Nucleus accumbens (tissue), 56 donors: ENCODE results near the gene GNAS-AS1.

Experiments used
- DNase-seq, 56 donors: peaks; one replicate each; lab custom pipeline; 2025; lab: John Stamatoyannopoulos, UW

GNAS-AS1 gene

GRCh38 chr20:58864346-58864745 lies 13.6 kb upstream of the GNAS-AS1 start:
- DNase-seq: no peak

DNA sequence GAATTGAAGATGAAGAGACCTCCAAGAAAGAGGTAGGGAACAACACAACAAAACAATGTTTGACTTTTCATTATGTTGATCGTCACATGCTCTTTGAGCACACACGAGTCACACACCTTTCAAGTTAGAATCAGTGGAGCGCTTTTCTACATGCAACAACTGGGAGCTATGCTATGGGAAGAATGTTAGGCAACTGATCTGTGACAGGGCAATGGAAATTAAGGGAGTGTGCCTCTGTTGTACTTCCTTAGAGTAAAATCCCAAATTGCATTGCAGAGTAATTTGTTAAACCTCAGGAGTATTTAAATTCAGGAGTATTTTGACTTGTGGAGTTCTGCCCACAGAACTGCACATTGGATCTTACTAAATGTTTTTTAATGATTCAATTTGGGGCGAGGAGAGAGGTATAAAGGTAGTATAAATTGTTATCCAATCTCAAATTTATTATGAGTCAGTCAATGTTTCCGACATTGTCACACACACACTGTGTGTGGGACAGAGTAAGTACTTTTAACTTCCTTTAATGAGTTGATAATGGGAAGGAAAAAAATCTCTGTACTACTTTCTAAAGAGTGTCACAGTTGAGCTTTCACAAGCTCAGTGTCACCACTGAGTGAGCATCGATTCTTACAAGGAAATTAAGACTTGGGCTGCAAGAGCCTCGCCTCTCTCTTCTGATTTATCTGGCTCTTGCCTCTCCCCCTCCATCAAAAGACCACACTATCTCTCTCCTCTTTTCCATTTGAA lies 12.5 kb upstream of the GNAS-AS1 start:
- DNase-seq: no peak

DNA sequence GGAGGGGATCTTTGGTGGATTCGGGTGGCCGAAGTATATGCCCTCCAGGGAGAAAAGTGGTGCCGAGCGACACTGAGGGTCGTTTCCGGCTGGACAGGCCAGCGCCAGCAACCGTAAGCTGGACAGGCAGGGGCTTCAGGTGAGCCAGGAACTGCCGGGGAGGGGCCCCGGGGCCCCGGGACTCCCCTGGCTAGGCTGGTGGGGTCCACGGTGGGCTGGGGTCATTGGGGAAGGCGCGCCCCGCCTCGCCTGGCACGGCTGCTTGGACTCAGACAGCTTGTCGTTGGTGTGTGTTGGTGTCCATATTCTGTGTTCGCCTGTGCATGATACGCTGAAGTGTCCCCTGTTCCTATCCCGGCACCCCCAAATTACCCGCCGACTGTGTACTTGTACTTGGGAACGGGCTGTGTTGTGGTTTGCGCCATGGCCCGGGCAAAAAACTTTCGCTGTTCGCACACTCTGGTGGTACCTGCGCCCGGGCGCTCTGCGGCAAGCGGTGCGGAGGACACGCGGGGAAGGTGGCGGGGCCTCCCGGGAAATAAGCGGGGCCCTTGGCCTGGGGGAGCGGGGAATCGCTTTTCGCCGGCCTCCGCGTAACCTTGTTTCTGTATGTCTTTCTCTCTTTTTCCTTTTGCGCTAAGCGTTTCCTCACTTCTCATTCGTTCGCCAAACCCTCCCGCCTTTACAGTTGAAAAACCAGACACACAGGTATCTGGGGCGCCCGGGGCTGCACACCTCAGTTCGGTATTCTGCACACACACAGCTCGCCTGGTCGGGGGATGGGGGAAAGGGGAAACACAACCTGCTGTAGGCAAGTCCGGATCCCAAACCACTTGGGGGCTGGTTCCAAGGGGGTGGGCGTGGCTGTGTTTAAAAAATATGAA lies 5.0 kb upstream of the GNAS-AS1 start:
- no peak for DNase-seq

- no peak for DNase-seq
Observed at GRCh38 chr20:58854638-58855471, 4.2 kb upstream of the GNAS-AS1 start.

GRCh38 chr20:58853976-58854637 lies 3.4 kb upstream of the GNAS-AS1 start:
- DNase-seq: no peak

- DNase-seq: no peak
Observed at GRCh38 chr20:58853466-58853865, 2.8 kb upstream of the GNAS-AS1 start.

DNA sequence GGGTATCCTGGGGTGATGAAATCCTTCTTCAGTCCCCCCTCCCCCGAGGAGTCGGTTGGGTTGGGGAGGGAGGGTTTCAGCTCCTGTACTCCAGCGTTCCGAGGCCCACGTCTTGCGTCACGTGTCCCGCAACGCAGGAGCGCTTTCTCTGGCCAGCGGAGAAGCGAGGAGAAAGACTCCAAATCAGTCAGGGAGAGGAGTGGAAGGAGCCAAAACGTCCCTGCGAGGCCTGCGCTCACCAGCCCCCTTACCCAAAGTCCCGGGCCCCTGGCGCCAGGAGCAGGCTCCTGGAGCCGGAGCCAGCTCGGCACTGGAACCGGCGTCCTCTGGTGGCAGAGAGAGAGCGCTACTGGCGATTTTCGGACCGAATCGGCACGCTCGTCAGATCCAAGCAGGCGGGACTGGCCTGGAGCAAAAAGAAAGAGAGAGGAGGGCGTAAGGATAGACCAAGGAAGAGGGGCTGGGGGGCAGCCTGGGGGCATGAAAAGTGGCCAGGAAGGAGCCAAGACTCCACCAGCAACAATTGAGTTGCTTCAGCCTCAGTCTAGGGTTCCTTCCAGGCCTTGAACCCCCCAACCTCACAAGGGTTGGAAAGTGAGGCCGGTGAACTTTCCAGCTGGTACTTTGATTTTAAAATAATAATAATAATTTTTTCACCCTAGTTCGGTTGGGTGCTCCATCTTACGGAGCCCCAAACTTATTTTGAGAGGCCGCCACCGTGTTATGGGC lies 2.0 kb upstream of the GNAS-AS1 start, which contains the start of gene GNAS:
TSS of gene GNAS (plus strand) at position 174 of the 729 bp plus-strand sequence.
- DNase-seq: peak in 25 of 56 donors; percentile 7 to 51 (median 21)

DNA sequence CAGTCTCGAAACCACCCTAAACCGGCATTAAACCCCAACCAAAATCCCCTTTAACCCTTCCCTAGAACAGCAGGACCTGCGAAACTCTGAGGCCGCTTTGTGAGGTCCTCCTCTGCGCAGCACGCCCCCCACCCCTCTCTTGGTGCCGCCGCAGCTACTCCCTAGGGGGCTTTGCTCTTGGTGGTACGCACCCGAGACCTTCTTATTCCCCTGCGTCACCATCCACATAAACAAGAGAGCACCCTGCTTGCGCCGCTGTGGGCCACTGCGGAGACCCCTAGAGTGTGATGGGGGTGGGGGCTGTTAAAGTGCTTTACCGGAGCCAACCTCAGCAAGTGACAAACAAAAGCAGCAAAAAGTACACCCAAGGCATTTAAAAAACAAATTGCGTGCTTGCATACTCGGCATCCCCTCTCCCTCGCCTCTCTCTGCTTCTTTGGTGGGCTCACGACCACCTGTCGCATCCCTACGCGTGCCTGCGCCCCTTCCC lies 1.3 kb upstream of the GNAS-AS1 start:
- DNase-seq: no peak

DNA sequence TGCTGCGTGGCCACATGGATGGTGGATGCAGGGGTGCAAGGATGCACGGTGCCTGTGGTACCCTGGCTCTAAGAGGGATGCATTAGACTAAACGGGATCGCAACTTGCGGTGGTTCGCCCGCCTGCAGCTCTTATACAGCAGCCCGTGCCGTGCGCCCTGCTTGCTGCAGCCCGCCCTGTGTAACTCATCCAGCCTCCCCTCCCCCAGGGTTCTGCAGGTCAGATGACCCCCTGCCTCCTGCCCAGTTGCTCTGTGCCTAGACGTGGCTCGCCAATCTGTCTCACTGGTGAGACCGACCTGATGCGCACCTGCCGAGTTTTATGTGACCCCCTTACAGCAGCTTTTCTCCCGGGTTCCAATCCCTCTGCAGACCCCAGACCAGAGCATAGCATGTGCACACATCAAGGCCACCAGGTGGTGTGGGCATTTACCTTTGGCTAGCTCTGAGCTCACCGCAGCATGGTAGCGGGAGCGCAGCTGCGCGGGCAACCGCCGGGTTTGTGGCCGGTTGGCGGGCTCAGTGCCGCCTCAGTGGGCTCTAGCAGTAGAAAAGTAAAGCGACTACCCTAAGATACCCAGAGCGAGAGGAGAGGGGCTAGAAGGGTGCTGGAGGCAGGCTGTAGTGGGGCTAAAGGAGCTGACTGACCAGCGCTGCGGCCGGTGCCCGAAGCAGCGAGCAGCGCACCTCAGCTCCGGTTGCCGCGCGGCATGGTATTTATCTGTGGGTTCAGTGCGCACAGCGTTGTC lies 693 bp upstream of the GNAS-AS1 start:
- no peak for DNase-seq

GRCh38 chr20:58847463-58847862 lies 3.2 kb downstream of the GNAS-AS1 start:
- DNase-seq: no peak

- no peak for DNase-seq
Observed at GRCh38 chr20:58845706-58846105, 5.0 kb downstream of the GNAS-AS1 start.

GRCh38 chr20:58843128-58843556 lies 7.6 kb downstream of the GNAS-AS1 start:
- DNase-seq: no peak

- DNase-seq: no peak
Observed at GRCh38 chr20:58842276-58842675, 8.4 kb downstream of the GNAS-AS1 start.

GRCh38 chr20:58841539-58842264 lies 9.0 kb downstream of the GNAS-AS1 start:
- DNase-seq: no peak

DNA sequence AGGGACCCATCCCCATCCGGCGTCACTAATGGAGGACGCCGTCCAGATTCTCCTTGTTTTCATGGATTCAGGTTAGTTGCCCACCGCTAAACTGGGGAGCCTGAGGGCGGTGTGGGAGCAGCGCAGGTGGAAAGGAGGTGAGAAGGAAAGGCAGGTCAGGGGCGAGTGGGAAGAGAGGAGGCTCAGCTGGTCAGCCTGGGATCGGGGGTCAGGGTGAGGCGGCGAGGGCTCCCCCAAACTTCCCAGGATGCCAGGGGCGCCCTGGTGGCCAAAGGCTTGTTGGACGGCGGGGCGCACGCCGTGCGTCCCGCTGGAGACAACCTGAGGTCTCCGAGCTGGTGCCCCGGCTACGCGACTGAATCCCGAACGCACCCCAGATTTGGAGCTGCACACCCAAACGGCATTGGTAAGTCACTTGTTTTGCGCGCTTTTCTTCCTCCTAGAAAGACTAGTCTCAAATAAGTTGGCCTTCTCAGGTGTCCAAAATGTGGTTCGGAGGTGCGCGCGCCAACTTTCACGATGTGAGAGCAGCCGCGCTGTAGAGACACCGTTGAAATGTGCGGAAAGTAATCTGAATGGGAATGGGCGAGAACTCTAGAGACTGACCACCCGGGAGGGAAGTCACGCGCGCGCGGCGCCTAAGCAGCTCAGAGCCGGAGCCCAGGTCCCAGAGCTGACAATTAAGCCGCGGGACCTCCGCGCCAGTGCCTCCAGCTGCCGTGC lies 9.7 kb downstream of the GNAS-AS1 start:
- DNase-seq: no peak

DNA sequence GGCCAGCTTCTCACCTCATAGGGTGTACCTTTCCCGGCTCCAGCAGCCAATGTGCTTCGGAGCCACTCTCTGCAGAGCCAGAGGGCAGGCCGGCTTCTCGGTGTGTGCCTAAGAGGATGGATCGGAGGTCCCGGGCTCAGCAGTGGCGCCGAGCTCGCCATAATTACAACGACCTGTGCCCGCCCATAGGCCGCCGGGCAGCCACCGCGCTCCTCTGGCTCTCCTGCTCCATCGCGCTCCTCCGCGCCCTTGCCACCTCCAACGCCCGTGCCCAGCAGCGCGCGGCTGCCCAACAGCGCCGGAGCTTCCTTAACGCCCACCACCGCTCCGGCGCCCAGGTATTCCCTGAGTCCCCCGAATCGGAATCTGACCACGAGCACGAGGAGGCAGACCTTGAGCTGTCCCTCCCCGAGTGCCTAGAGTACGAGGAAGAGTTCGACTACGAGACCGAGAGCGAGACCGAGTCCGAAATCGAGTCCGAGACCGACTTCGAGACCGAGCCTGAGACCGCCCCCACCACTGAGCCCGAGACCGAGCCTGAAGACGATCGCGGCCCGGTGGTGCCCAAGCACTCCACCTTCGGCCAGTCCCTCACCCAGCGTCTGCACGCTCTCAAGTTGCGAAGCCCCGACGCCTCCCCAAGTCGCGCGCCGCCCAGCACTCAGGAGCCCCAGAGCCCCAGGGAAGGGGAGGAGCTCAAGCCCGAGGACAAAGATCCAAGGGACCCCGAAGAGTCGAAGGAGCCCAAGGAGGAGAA lies 10.5 kb downstream of the GNAS-AS1 start:
- DNase-seq: no peak
